Thoracic aorta (tissue), 2 donors: ENCODE measurements around the gene PARD6B. TPM values are rescaled to one million over a fixed set of nuclear protein-coding genes. Genes with fewer than 3 reads are reported as not detected.
"Not testable (repeated sequence)": the region's sequence is repeated elsewhere in the genome, so short reads cannot be mapped to it uniquely, and the experiment has no call there.

Experiments
- ATAC-seq: fragments of 150-250 bp; one replicate; pipeline ENCODE4 v1.8.0; 2017; ENCODE audit warnings: low read depth; ENCODE audit not compliant: insufficient number of reproducible peaks, low FRiP score
- DNase-seq: peaks from one replicate; pipeline ENCODE4 v3.0.0-alpha.2; 2020; ENCODE audit warnings: low spot score
- H3K27ac ChIP-seq, 2 donors: fragments of 200-600 bp; sonication (generic); 1 replicate in 1 of 2; 2 replicates in 1 of 2; pipeline ENCODE4 v1.5.1; 2016; ENCODE audit warnings: mild to moderate bottlenecking in 2 of 2, moderate library complexity in 2 of 2
- H3K27me3 ChIP-seq: fragments of 200-600 bp; sonication (generic); replicated peaks from 2 replicates; pipeline ENCODE4 v1.6.0; 2016; ENCODE audit warnings: mild to moderate bottlenecking; ENCODE audit not compliant: insufficient read depth
- H3K36me3 ChIP-seq: fragments of 200-600 bp; sonication (generic); one replicate; pipeline ENCODE4 v1.5.1; 2016
- H3K4me1 ChIP-seq, 2 donors: fragments of 200-600 bp; sonication (generic); 1 replicate in 1 of 2; 2 replicates in 1 of 2; pipeline versions ENCODE4 v1.5.1 to v1.6.0; 2016; ENCODE audit warnings: low read depth in 2 of 2, mild to moderate bottlenecking in 1 of 2; ENCODE audit not compliant: control insufficient read depth in 1 of 2
- H3K4me3 ChIP-seq: fragments of 200-600 bp; sonication (generic); 2 replicates; pipeline ENCODE4 v1.5.1; 2016; ENCODE audit warnings: mild to moderate bottlenecking
- H3K9me3 ChIP-seq: fragments of 200-600 bp; sonication (generic); 2 replicates; pipeline ENCODE4 v1.5.1; 2016
- total RNA-seq, 2 donors: library from RNA; depleted of rRNA; stranded (reverse); fragments of >200 nt; gene quantifications; one replicate each; pipeline versions ENCODE4 v1.1.0 to v1.2.3, GENCODE V29; 2016
- TF ChIP-seq, protein P1 (sequence below): fragments of 200-600 bp; sonication (generic); IDR thresholded peaks from one replicate; pipeline ENCODE4 v1.5.1; 2019; ENCODE audit warnings: antibody characterized with exemption

PARD6B gene
- total RNA-seq, 2 donors from 2014 or later, result 2.8 to 10.7 TPM

DNA sequence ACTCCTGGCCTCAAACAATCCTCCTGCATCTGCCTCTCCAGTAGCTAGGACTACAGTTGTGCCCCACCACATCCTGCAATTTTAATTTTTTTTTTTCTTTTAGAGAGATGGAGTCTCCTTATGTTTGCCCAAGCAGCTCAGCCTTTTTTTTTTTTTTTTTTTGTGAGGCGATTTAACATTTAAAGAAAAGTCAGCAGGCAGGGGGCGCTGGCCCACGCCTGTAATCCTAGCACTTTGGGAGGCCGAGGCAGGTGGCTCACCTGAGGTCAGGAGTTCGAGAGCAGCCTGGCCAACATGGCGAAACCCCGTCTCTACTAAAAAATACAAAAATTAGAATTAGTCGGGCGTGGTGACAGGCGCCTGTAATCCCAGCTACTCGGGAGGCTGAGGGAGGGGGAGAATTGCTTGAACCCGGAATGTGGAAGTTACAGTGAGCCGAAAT, 62.2 kb downstream of the PARD6B start:
- H3K4me1 ChIP-seq, result peaks cover 12 to 35% of the 10 kb centered on the region in 2 donors
- TF ChIP-seq, protein P1, sequence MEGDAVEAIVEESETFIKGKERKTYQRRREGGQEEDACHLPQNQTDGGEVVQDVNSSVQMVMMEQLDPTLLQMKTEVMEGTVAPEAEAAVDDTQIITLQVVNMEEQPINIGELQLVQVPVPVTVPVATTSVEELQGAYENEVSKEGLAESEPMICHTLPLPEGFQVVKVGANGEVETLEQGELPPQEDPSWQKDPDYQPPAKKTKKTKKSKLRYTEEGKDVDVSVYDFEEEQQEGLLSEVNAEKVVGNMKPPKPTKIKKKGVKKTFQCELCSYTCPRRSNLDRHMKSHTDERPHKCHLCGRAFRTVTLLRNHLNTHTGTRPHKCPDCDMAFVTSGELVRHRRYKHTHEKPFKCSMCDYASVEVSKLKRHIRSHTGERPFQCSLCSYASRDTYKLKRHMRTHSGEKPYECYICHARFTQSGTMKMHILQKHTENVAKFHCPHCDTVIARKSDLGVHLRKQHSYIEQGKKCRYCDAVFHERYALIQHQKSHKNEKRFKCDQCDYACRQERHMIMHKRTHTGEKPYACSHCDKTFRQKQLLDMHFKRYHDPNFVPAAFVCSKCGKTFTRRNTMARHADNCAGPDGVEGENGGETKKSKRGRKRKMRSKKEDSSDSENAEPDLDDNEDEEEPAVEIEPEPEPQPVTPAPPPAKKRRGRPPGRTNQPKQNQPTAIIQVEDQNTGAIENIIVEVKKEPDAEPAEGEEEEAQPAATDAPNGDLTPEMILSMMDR, result peak; percentile 23
- H3K27me3 ChIP-seq, H3K36me3 ChIP-seq, DNase-seq, ATAC-seq, H3K9me3 ChIP-seq, H3K4me3 ChIP-seq, H3K27ac ChIP-seq: not testable (repeated sequence)

GRCh38 chr20:50794181-50794845, 62.9 kb downstream of the PARD6B start:
- TF ChIP-seq, protein P1, result no peak
- no peak for DNase-seq
- Histone ChIP-seq H3K4me3 (peak overlapping the region; percentile 93), H3K9me3 (no peaks in the 10 kb centered on the region), H3K36me3 (no peaks in the 10 kb centered on the region), H3K27me3 (no peaks in the 10 kb centered on the region), H3K27ac (peak overlapping the region; percentile 32 to 54), H3K4me1 (peaks cover 12 to 35% of the 10 kb centered on the region in 2 donors)
- no peak for ATAC-seq

GRCh38 chr20:50794846-50795634, 63.7 kb downstream of the PARD6B start, which contains the start of gene BCAS4:
Gene BCAS4 (plus strand): TSS chr20:50795061. CDS start chr20:50795084, 23 bp downstream.
- Histone ChIP-seq H3K9me3 (no peaks in the 10 kb centered on the region), H3K4me3 (peak within 1 kb of the TSS; percentile 93), H3K36me3 (no peaks in the 10 kb centered on the region), H3K4me1 (peaks cover 12 to 35% of the 10 kb centered on the region in 2 donors), H3K27me3 (no peaks in the 10 kb centered on the region), H3K27ac (peak within 1 kb of the TSS; percentile 58 to 68)
- peak; percentile 85 for ATAC-seq
- no peak for DNase-seq
- TF ChIP-seq, protein P1, result peak; percentile 75

- no peak for ATAC-seq
- no peak overlapping the region for H3K4me3 ChIP-seq
- H3K36me3 ChIP-seq, result no peaks in the 10 kb centered on the region
Observed at GRCh38 chr20:50797142-50797541, 65.8 kb downstream of the PARD6B start.

DNA sequence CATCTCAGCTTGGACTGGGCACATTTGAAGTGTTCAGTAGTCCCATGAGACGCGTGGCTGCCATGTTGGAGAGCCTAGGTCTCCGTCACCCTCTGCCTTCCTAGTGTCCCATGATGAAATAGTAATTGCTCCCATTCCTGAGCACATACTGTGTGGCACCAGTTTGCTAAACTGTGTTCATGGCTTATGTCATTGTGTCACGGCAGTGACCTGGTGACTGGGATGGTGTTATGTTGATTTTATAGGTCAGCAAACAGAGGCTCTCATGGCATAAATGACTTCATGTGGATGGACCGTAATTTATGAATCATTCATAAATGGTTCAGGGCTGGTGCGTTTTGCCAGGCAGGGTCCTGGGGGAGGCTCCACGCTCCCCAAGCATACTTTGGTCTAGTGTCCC, 67.3 kb downstream of the PARD6B start:
- no peak for DNase-seq
- H3K27ac ChIP-seq, result no peak overlapping the region

More at GRCh38 chr20:50797142-50797541, 65.8 kb downstream of the PARD6B start:
- Histone ChIP-seq H3K27me3 (no peaks in the 10 kb centered on the region), H3K4me1 (peaks cover 5 to 20% of the 10 kb centered on the region in 2 donors), H3K9me3 (no peaks in the 10 kb centered on the region), H3K27ac (no peak overlapping the region)
- DNase-seq, result no peak
- TF ChIP-seq, protein P1, result no peak

More for the DNA sequence above, 67.3 kb downstream of the PARD6B start:
- Histone ChIP-seq H3K27me3 (no peaks in the 10 kb centered on the region), H3K36me3 (no peaks in the 10 kb centered on the region), H3K9me3 (no peaks in the 10 kb centered on the region), H3K4me1 (peaks cover 5 to 11% of the 10 kb centered on the region in 2 donors), H3K4me3 (no peak overlapping the region)
- no peak for ATAC-seq
- TF ChIP-seq, protein P1, result no peak
